Femur (tissue), 1 donor: ENCODE results near the gene VSIG10L2.
A peak's percentile ranks its signal among the peaks of the same experiment; 100 is the strongest.
"Not testable (repeated sequence)": the region's sequence is repeated elsewhere in the genome, so short reads cannot be mapped to it uniquely, and the experiment has no call there.

Source experiments
- DNase-seq: peaks from one replicate; pipeline ENCODE4 v3.0.0-alpha.2; 2017

The VSIG10L2 gene

GRCh38 chr11:125945797-125946520 is at the start of gene VSIG10L2:
Gene VSIG10L2, plus strand, starts transcription at chr11:125946044. Its CDS starts 12 bp downstream, at chr11:125946056.
- DNase-seq = no peak

GRCh38 chr11:125901872-125902271 is 44.0 kb upstream of the VSIG10L2 start:
- no peak for DNase-seq

DNA sequence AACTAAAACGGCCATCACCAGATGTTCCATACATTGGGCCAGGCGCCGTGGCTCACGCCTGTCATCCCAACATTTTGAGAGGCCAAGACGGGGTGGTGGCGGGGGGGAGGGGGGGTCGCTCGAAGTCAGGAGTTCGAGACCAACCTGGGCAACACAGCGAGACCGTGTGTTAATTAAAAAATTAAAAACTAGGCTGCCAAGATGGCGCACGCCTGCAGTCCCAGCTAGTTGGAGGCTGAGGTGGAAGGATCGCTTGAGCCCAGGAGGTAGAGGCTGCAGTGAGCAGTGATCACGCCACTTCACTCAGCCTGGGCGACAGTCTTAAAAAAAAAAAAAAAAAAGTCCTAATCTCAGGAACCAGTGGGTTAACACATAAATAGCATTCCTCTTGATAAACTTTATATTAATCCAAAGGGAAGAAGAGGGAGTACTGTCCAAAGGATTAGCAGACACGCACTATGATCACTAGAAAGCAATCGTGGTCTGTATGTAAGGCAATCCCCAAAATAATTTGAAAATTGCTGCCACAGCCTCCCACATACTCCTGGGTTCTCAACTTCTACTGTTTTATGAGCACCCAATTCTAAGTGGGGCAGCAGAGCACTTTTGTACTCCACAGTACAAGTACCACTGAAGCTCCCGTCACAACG is 43.4 kb upstream of the VSIG10L2 start:
- no peak for DNase-seq

DNA sequence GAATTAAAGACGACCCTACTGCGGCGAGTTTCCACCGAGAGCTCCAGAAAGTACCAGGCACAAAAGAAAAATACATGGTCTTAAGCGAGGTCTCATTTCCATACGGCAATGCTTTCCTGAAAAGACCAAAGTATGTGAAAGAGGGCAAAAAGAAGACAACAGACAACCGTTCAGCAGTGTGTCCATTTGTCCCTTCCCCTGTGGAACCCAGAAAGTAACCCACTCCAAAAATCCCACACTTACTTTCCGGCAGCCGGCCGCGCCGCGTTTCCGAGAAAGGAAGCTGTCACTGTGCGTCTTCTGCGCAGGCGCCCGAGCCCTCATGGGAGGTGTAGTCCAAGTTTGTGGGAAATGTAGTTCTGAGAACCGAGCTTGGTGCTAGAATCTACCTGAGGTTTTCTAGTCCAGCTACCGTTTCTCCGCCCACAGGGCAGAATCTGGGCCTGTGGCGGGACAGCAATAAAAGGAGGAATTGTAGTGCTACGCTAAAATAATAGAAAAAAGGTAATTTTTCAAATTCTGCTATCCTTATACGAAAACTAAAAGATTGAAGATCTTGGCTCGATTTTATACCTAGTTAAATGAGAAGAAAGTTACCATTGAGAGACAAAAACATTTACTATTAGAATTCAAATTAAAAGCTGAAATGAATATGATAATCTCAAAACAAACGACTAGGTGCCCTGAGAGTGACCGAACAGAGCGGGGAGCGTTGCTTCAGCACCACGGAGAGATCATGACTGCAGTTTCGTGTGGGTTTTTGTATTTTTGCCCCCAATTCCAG is 42.7 kb upstream of the VSIG10L2 start, which contains the start of gene PUS3:
TSS of gene PUS3 (minus strand) at position 280 of the 784 bp plus-strand sequence. CDS start 6,922 bp downstream, outside the sequence.
- peak; percentile 95 for DNase-seq

DNA sequence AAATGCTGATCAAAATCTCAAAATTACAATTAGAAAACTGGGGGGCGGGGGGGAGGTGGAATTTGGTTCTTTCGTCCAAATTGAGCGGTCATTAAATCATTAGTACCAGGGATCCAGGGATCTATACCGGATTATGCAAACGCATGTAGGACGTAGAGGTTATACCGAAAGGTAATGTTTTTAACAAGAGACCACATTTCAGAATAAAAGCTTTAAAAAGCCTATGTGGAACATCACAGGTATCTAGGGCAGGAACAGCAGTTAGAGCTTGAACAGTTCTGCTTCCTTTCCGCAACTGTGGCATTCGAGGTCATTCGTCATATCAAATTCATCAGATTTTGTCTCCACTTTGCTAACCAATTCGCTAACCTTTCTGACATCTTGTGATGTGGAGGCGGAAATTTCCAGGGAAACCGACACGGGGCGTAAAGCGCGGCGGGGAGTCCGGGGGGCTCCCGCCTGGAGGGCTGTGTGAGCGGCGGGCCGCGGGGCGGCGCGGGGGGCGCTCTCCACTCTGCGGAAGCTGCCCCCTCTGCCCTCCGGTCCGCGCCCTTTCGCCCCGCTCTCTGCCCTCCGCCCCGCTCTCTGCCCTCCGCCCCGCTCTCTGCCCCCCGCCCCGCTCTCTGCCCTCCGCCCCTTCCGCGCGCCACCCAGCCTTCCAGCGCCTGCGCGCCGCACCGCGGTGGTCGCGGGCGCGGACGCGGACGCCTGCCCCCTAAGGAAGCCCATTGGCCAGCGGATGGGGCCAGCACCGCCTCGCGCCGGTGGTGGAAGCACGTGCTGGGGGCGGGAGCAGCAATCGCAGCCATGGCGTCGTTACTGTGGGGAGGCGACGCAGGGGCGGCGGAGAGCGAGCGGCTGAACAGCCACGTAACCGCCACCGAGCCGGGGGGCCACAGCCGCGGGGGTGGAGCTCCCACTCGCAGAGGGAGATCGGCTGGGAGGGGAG is 41.9 kb upstream of the VSIG10L2 start, which contains the start of gene DDX25:
TSS of gene DDX25 (plus strand) at position 798 of the 949 bp plus-strand sequence. CDS start at position 808, 10 bp downstream.
- DNase-seq = peak; percentile 46

GRCh38 chr11:125904678-125905077 is 41.2 kb upstream of the VSIG10L2 start:
- no peak for DNase-seq

DNA sequence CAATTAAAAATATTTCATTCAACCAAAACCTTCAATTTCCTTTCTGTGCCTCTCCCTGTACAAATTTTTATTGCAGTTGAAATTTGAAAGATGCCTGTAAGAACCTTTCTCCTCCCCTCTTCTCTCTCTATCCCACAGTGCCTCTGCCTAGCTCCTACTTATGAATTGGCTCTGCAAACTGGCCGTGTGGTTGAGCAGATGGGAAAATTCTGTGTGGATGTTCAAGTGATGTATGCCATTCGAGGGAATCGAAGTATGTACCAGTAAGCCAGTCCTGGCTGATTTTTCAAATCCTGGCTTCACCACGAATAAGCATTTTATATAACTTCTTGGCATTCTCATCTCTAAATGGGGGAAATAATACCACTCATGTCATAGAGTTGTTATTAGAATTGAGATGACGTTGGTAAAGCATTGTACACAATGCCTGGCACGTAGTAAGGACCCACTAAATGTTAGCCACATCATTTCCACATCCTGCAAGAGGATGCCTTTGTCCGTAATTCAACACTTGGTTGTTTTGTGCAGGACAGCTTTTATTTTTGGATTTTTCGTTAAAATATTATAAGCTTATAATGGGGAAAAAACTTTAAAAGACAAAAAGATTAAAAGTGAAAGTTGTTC is 35.5 kb upstream of the VSIG10L2 start:
- no peak for DNase-seq

DNA sequence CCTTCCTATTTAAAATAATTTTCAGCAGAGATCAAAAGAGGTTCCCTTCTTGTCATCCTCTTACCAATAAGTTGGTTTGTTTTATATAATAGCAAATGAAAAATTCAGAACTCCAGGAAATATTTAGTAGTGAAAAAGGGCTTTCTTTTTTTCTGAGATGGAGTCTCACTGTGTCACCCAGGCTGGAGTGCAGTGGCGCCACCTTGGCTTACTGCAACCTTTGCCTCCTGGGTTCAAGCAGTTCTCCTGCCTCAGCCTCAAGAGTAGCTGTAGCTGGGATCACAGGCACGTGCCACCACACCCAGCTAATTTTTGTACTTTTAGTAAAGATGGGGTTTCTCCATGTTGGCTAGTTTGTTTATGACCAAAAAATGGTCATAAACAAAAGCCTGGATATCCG is 31.2 kb upstream of the VSIG10L2 start:
- not testable (repeated sequence) for DNase-seq

GRCh38 chr11:125916683-125917347 is 29.0 kb upstream of the VSIG10L2 start:
- no peak for DNase-seq

- DNase-seq = no peak
These were observed 27.6 kb upstream of the VSIG10L2 start for GRCh38 chr11:125918140-125918840.

DNA sequence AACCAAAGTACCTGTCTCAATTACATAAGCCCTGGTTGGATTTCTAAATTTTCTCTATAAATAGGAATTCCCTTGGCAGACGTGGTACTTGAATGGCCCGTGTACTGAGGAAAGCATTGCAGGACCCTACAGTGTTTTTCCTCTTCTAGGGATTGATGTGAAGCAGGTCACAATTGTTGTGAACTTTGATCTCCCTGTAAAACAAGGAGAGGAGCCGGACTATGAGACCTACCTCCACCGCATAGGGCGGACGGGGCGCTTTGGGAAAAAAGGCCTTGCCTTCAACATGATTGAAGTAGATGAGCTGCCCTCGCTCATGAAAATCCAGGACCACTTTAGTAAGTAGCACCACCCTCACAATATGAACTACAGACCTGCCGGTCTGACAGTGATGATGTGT is 24.8 kb upstream of the VSIG10L2 start:
- no peak for DNase-seq

- no peak for DNase-seq
These were observed 23.7 kb upstream of the VSIG10L2 start for GRCh38 chr11:125922156-125922555.

- peak; percentile 78 for DNase-seq
These were observed 22.7 kb upstream of the VSIG10L2 start for GRCh38 chr11:125923012-125923579.

DNA sequence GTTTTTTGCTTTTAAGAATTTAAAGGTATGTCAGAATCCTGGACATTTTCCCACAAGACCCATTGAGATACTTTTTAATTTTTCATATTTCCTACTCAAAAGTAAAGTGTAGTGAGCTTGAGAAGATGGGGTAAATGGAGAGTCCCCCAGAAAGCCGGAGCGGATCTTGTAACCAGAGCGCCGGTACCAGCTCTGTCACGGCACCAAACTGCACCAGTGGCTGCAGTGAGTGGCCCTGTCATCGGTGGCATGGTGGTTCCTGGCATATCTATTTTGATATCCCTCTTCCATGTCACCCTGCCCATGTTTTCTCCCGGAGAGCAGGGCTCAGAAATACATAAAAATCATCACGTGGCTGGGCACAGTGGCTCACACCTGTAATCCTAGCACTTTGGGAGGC is 22.2 kb upstream of the VSIG10L2 start:
- no peak for DNase-seq

DNA sequence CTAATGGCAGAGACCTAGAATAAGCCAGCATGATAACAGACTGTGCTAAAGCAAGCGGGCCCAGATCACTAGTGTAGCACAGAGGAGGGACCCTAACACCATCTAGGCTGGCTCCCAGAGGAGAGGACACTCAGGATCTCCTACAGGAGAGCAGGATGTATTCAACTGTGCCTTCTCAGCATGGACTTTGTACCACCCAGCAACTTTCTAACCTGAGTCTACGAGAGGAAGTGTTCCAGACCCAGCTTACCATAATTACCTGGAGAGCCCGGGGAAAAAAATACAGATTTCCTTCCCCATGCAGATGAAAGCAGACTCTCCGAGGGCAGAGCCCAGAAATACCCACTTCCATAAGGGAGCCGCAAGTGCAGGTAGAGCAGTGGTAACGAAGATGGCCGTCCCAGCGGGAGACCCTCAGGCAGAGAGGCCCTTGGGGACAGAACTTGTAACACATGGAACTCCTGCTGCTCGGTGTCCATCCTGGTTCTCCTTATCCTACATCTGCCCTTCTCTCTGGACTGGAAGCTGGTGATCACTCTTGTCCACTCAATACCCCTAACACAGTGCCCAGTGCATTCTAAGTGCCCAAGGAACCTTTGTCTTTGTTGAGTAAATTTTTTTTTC is 21.3 kb upstream of the VSIG10L2 start:
- no peak for DNase-seq

DNA sequence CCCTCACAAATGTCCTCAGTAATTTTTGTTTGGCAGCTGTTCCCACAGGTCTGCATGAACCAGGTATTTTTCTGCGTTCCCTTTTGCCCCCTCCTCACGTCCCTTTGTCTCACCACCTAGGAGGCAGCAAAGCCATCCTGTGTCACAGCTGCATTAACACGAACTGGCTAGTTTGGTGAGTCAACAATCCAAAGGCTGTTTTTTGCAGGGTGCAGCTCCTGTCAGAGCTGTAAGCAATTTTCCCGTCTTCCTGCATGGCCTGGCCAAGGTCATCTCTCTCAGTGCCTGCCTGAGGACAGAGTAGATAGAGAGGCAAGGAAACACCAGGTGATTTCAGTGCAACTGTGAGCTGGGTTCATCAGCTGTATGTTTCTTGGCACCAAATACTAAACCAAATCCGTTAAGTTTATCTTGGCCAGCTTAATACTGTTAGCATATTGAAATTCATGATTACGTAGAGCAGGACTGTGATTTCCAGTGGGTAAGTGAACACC is 20.6 kb upstream of the VSIG10L2 start:
- no peak for DNase-seq

DNA sequence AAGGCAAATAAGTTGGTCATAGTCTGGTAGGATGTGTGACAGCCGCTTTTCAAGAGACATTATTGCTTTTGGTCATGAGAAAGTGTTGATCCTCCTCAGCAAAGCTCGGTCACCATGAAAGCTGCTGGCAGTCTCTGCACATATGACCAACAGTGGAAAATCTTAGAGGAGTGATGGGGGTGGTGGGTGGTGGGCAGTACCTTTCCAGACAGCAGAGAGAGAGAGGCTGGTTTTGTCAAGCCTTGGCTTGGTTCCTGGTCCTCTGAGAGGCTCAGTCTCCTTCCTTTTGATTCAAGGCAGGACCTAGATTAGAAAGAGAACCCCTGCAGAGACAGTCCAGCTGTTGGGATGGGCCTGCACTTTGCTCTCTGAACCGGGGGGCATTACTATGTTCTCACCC is 20.0 kb upstream of the VSIG10L2 start:
- no peak for DNase-seq

GRCh38 chr11:125926682-125927081 is 19.2 kb upstream of the VSIG10L2 start:
- no peak for DNase-seq

DNA sequence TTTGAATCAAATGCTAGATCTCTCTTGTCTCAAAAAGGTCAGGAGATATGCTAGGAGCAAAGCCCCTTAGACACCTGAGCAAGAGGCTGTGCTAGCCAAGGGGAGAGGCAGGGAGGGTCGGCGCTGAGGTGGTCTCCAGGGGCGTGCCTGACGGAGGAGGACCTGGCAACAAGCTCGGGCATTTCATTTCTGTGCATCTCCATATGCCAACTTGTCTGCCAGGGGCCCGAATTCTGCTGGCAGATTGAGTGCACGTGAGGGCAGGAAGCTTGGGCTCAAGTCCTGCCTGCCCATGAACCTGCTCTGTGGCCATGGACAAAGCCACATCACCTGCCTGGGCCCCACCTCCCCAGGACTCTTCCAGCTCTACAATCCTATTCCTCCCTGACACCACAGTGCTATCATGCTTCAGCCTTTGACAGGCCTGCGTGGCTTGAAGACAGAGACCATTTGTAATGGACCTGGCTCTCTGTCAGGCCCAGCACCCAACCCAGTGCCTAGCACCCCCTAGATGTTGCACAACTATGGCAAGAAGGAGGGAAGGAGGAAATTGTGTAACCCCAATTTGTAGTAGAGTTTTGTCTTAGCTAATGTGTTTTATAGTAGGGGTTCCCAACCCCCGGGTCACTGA is 16.3 kb upstream of the VSIG10L2 start:
- DNase-seq = no peak
